ENCODE measurements around the gene ZMYND8.
"Not testable (repeated sequence)": the region's sequence is repeated elsewhere in the genome, so short reads cannot be mapped to it uniquely, and the experiment has no call there.

The ZMYND8 gene

DNA sequence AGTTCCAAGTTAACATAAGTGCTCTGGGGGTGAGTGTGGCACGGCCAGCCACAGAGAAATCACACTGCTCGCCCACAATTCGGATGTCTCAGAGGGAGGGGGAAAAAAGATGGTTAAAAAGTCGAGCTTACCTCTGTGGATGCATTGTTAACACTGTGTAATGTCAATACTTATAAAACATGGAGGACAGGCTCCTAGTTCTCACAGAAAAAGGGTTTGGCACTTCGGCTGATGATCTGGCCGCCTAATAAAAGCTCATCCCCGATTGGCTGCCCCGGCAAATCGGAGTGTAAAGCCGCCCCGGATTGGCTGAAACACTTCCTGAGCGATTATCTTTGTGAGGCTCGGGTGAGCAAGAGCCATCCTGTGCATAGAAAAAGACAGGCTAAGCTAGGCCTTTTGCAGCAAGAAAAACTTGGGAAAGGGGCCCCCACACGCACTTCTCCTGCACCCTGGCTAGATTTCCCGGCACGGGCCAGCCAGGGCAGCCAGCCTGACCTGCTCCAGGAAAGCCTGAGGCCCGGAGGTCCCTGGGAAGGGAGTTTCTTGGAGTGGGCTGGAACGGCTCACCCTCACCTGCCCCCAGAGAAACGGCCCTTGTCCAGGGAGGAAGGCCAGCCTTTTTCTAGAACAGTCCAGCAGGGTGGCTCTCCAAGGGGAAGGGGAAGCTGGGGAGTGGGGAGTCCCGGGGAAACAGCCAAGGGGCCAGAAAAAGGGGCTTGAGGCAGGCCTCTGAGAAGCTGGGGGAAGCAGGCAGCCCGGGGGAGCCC lies at the start of gene ZMYND8:
ZMYND8 (minus strand) TSS at position 174 of the 770 bp plus-strand sequence; CDS start at position 145, 29 bp downstream.
- peak; percentile 98 for DNase-seq

DNA sequence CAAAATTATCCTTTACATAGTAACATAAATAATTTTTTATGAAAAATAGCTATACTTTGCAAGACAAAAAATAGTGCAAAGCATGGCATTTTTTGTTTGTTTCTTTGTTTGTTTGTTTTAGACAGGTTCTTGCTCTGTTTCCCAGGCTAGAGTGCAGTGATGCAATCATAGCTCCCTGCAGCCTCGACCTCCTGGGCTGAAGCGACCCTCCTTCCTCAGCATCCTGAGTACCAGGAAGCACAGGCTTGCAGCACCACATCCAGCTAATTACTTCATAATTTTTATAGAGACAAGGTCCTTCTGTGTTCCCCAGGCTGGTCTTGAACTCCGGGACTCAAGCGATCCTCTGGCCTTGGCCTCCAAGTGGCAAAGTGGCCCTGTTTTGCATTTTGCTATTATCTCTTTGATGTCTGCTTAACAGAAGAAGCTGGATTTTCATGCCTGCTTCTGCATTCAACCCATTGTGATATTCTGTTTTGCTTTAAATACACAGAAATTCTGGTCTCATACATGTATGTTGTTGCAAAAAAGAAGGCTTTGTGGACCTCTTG lies 49.4 kb upstream of the ZMYND8 start:
- DNase-seq, result no peak

DNA sequence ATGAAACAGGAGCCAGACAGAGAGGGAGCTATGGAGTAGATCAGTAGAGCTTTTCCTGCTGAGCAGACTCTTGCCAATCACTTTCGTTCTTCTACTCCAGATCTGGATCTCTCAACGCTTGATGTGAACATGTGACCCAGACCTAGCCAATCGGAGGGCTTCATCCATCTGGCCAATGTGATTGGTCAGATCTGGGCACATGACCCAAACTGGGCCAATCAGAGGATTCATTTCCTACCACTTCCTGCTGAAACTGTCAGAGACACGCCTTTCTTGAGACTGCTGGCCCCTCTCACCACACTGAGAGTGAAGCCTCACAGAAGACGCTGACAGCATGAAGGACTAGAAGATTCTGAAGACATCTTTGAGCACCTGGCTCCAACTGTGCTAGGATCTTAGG lies 44.2 kb upstream of the ZMYND8 start:
- no peak for DNase-seq

DNA sequence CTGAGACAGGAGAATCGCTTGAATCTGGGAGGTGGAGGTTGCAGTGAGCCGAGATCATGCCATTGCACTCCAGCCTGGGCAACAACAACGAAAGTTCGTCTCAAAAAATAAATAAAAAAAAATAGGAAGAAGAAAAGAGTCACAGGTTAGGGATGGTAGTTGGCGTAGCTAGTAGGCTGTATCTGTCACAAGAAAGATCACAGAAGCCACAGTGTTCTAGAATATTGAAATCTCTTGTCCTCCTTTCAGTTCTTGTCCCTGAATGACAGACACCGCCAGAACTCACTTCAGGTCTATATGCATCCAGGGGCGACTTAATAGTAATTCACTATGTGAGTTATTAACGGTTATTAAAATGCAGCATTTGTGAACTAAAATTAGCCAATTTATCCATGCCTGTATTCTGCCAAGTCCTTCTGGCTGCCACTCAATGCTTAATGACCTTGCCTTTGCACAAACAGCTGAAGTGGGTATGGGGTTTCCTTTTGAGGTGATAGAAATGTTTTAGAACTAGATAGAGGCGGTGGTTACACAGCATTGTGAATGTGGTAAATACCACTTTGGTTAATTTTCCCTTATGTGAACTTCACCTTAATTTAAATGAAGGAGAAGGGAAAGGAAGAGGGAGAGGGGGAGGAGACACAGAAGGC lies 41.3 kb upstream of the ZMYND8 start:
- no peak for DNase-seq

DNA sequence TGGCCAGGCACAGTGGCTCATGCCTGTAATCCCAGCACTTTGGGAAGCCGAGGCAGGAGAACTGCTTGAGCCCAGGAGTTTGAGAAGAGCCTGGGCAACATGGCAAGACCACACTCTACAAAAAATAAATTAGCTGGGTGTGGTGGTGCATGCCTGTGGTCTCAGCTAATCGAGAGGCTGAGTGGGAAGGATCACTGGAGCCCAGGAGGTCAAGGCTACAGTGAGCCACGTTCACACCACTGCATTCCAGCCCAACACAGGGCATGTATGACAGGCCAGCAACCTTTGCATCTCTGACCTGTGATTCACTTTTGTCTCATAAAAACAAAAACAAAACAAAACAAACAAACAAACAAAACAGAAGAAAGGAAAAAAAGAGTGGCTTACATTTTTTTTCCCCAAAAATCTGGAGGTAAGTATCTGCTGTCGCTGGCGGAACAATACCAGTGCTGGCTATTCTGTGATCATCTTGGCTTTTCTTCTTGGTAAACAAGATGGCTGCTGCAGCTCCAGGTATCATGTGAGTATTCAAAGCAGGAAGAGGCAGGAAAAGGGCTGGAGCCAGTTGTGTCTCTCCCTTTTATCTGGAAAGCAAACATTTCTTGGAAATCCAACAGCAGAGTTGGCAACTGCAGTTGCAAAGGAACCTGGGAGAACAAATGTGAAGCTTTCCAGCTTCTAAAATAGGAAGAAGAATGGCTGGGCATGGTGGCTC lies 40.4 kb upstream of the ZMYND8 start:
- no peak for DNase-seq

DNA sequence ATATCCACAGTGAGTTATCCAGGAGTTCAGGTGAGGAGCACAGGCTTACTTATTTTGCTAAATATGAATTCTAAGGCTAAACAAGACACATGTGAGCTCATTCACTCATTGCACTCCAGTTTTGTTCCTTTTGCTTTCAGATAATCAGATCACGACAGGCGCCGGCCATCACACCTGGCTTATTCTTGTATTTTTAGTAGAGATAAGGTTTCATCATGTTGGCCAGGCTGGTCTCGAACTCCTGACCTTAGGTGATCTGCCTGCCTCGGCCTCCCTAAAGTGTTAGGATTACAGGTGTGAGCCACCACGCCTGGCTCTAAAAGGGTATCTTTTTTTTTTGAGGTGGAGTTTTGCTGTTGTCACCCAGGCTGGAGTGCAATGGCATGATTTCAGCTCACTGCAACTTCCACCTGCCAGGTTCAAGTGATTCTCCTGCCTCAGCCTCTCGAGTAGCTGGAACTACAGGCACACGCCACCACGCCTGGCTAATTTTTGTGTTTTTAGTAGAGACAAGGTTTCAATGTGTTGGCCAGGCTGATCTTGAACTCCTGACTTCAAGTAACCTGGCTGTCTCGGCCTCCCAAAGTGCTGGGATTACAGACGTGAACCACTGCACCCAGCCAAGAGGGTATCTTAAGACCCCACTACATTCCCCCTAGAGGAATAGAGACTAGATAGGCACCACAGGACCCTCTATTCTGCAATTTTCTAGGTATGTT lies 37.5 kb upstream of the ZMYND8 start:
- not testable (repeated sequence) for DNase-seq

DNA sequence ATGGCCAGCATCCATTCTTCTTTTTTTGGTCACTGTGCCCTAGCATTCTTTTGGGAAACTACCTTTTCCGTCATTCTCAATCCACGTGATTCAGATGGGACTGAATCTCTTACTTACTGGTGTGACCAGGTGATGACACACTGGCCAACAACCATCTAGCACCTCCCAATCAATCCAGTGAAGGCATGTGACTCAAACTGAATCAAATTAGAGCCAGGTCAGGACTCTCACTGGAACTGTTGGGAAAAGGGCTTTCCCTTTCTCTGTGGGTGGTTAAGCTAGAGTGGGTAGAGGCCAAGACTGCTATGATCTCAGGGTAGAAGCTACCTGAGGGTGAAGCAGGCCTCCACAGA lies 36.2 kb upstream of the ZMYND8 start:
- no peak for DNase-seq

DNA sequence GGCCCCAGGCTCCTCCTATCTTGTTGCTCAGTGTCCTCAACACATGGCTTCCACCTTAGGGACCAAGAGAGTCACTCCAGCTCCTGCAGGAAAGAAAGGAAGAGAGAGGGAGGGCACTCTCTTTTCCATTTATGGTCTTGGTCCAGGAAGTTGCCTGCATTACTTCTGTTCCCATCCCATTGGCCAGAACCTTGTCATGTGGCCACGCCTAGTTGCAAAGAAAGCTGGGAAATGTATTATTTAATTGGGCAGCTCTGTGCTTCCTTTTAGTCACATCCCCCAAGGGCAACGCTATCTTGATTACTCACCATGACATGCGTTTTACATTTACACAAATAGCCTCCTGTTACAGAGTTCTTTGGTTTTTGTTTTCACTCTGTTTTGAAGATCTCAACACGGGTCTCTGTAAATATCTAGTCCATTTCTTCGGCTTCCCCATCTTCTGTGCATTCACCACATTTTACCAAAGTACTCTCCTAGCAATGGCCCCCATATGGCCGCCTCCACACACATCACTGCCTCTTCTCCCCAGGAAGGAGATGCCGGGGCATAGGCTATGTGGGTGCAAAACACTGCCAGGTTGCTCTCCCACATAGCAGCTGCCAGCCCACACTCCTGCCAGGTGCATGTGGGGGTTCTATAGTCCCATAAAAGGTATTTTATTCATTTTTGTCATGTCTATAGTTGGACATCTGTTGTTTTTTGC lies 35.7 kb upstream of the ZMYND8 start:
- no peak for DNase-seq

DNA sequence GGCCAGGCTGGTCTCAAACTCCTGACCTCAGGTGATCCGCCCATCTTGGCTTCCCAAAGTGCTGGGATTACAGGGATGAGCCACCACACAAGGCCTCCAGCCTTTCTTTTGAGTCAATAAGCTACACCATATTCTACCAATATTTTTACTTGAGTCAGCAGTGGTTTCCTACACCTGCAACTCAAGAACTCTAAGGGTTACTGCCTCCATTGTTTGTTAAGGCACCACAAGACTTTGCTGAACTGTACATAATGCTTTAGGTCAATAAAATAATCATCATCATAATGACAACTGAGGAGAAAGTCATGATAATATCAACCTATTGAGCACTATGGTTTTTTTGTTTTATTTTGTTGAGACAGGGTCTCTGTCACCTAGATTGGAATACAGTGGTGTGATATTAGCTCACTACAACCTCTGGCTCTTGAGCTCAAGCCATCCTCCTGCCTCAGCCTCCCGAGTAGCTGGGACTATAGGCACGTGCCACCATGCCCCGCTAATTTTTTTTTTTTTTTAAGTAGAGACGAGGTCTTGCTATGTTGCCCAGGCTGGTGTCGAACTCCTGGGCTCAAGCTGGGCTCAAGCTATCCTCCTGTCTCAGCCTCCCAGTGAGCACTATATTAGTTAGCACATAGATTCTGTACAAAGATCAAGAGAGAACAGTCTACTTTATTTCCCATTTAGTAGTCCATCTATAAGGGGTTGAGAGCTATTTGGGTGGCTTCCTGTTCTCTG lies 34.9 kb upstream of the ZMYND8 start:
- DNase-seq, result no peak

DNA sequence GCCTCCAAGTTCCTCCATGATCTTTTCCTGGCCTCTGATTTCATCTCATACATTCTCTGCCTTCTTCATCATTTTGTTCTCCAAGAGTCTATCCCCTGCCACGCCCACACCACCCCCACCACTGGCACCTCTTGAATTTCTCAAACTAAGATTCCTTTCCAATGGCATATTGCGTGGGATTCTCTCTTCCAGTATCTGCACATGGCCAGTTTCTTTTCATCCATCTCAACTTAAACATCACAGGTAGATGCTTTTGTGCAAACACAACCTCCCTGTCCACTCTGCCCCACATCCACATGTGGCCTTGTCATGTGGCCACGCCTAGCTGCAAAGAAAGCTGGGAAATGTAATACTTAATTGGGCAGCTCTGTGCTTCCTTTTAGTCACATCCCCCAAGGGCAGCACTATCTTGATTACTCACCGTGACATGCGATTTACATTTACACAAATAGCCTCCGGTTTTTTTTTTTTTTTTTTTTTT lies 33.4 kb upstream of the ZMYND8 start:
- DNase-seq, result no peak

DNA sequence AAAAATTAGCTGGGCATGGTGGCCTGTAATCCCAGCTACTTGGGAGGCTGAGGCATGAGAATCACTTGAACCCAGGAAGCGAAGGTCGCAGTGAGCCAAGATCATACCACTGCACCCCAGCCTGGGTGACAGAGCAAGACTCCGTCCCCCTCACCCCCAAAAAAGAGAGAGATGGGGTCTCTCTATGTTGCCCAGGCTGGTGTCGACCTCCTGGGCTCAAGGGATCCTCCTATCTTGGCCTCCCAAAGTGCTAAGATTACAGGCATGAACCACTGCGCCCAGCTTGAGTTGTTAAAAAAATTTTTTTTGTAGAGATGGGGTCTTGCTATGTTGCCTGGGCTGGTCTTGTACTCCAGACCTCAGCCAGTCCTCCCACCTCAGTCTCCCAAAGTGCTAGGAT lies 29.5 kb upstream of the ZMYND8 start:
- DNase-seq, result not testable (repeated sequence)

DNA sequence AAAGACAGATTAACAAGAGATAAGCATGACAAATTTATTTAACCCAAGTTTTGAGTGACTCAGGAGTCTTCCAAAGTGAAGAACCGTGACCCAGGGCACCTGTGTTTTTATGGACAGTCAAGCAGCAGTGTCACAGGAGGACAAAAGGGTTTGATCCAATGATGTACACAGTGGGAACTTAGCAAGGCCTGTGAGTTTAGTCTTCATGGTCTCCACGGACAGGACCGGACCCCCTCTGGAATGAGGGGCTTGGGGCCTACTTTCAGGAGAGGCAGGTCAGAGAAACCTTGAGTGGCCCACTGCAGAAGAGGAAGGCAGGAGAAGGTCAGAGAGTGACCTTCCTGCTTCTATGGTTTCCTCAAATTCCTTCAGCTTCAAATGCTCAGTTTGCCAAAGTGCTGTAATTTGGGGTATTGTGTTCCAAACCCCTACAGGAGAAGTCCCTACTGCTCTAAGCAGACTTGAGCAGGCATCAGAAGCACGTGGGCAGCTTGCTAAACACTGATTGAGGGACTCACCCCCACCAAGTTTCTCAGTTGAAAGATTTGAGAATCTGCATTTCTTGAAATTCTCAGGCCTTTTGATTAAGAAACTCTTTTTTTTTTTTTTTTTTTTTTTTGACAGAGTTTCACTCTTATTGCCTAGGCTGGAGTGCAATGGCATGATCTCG lies 26.4 kb upstream of the ZMYND8 start:
- DNase-seq, result no peak

DNA sequence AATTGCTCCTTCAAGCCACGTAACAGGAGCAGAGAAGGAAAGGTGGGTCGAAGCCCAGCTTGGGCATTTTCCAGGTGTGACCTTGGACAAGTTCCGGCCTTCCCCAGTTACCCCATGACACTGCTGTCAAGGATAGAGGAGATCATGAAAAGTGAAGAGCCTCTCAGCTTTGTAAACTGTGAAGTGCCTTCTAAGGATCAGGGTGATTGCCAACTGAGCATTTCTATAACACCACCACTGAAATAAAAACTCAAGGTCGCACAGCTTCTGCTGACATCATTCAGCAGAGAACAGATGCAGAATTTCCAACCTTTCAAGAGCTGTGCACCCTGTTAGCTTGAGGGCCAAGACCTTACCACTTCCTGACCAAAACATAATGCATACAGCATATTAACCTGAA lies 24.0 kb upstream of the ZMYND8 start:
- no peak for DNase-seq

DNA sequence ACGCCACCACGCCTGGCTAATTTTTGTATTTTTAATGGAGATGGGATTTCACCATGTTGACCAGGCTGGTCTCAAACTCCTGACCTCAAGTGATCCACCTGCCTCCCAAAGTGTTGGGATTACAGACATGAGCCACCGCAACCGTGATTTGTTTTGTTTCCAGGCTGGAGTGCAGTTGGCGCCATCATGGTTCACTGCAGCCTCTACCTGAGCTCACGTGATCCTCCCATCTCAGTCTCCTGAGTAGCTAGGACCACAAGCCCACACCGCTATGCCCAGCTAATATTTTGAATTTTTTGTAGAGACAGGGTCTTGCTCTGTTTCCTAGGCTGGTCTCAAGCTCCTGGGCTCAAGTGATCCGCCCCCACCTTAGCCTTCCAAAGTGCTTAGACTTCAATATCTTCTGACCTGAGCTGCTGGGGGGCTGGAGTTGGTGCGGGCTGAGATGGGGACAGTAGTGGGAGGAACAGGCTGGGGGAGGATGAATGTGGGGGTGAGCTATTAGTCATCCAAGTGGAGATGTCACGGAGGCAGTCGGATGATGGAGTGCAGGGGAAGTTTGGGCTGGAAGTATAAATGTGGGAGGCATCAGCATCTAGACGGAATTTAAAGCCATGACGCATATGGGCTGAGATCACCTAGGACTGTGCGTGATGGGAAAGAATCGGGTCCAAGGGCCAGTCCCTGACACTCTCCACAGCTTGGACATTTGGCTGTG lies 23.1 kb upstream of the ZMYND8 start:
- DNase-seq, result no peak

DNA sequence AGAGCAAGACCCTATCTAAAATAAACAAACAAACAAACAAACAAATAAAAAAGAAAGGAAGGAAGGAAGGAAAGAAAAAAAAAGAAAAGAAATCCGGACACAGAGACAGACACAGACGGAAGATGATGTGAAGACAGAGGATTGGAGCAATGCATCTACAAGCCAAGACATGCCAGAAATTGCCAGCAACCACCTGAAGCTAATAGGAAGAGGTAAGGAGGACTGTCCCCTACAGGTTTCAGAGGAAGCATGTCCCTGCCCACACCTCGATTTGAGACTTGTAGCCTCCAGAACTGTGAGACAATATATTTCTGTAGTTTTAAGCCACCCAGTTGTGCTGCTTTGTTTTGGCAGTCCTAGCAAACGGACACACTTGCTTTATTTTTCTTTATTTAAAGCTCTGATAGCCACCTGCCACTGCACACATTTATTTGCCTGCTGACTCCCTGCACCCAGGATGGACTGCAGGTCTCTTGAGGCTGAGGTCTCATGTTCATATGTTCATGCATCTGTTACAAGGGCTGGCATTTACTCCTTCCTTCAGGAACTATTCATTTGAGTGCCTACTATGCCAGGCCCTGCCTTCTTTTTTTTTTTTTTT lies 20.7 kb upstream of the ZMYND8 start:
- DNase-seq, result no peak

DNA sequence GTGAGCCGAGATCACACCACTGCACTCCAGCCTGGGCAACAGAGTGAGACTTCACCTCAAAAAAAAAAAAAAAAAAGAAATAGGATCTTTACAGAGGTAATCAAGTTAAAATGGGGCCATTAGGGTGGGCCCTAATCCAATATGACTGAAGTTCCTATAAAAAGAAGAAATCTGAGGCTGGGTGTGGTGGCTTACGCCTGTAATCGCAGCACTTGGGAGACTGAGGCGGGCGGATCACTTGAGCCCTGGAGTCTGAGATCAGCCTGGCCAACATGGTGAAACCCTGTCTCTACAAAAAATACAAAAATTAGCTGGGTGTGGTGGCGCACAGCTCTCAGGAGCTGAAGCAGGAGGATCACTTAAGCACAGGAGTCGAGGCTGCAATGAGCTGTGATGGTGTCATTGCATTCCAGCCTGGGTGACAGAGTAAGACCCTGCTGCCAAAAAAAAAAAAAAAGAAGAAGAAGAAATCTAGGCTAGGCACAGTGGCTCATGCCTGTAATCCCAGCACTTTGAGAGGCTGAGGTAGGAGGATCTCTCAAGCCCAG lies 19.7 kb upstream of the ZMYND8 start:
- not testable (repeated sequence) for DNase-seq

DNA sequence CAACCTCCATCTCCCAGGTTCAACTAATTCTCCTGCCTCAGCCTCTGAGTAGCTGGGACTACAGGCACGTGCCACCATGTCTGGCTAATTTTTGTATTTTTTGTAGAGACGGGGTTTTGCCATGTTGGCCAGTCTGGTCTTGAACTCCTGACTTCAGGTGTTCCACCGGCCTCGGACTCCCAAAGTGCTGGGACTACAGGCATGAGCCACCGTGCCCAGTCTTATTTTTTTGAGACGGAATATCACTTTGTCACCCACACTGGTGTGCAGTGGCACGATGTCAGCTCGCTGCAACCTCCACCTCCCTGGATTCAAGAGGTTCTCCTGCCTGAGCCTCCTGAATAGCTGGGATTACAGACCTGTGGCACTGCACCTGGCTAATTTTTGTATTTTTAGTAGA lies 17.6 kb upstream of the ZMYND8 start:
- DNase-seq, result not testable (repeated sequence)

DNA sequence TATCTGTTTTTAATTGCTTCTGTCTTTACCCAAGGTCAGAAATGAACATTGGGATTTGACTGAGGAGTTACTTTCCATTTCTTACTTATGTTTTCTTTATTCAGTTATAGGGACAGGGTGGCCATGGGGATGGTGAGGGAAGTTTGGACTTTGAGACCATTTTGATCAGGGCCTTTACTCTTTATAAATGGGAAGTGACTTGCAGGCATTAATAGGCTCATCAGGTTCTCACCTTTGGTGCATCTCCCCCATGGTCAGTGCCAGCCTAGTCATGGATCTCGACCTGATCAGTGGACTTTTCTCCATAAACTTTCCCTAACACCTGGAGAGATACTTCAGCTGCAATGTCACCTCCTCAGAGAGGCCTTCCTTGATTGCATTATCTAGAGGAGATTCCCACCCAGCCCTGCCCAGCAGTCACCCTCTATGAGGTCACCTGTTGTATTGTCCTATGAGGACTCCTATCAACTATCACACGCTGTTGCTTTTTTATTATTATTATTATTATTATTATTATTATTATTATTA lies 16.8 kb upstream of the ZMYND8 start:
- no peak for DNase-seq
